OCI-LY1 (cell line): ENCODE measurements around the gene TAX1BP1.

Experiments
- CTCF ChIP-seq: fragments of 200-600 bp; sonication (generic), shearing (Covaris generic); IDR thresholded peaks from 2 replicates; pipeline ENCODE4 v1.5.1; 2017; ENCODE audit warnings: mild to moderate bottlenecking, antibody characterized with exemption, low read length, moderate library complexity, mixed read lengths
- EZH2 ChIP-seq: fragments of 200-600 bp; sonication (generic), shearing (Covaris generic); IDR thresholded peaks from 2 replicates; pipeline ENCODE4 v1.8.0; 2017; ENCODE audit warnings: borderline replicate concordance, mixed run types, mild to moderate bottlenecking, antibody characterized with exemption, low read length, moderate library complexity, mixed read lengths

- TF ChIP-seq CTCF (no peak), EZH2 (no peak)
These were observed 102.2 kb downstream of the TAX1BP1 start for GRCh38 chr7:27842094-27842692.
